Neural progenitor cell (in vitro differentiated cells): ENCODE data around the gene ESYT3. TPM values are rescaled to one million over a fixed set of nuclear protein-coding genes. Genes with fewer than 3 reads are reported as not detected.

ENCODE experiments used
- DNase-seq: peaks from one replicate; pipeline ENCODE4 v3.0.0-alpha.2; 2016; ENCODE audit warnings: low spot score
- H2AFZ ChIP-seq: fragments of 200-600 bp; sonication (generic); replicated peaks from 2 replicates; pipeline ENCODE4 v1.6.1; 2016; ENCODE audit warnings: antibody characterized with exemption
- H3F3A ChIP-seq: fragments of 200-600 bp; sonication (generic); 2 replicates; pipeline ENCODE4 v1.6.1; 2016; ENCODE audit warnings: antibody characterized with exemption, low read depth
- H3K27ac ChIP-seq: fragments of 200-600 bp; sonication (generic); 2 replicates; pipeline ENCODE4 v1.5.1; 2016; ENCODE audit warnings: mild to moderate bottlenecking
- H3K27me3 ChIP-seq: fragments of 200-600 bp; sonication (generic); 2 replicates; pipeline ENCODE4 v1.6.1; 2016; ENCODE audit warnings: mild to moderate bottlenecking, moderate library complexity
- H3K36me3 ChIP-seq: fragments of 200-600 bp; sonication (generic); 2 replicates; pipeline ENCODE4 v1.5.1; 2016
- H3K4me1 ChIP-seq: fragments of 200-600 bp; sonication (generic); 2 replicates; pipeline ENCODE4 v1.6.1; 2016; ENCODE audit warnings: mixed run types
- H3K4me2 ChIP-seq: fragments of 200-600 bp; sonication (generic); 2 replicates; pipeline ENCODE4 v1.6.1; 2016
- H3K4me3 ChIP-seq: fragments of 200-600 bp; sonication (generic); 2 replicates; pipeline ENCODE4 v1.5.1; 2016
- H3K79me2 ChIP-seq: fragments of 200-600 bp; sonication (generic); 2 replicates; pipeline ENCODE4 v1.6.1; 2016; ENCODE audit warnings: low read depth
- H3K9ac ChIP-seq: fragments of 200-600 bp; sonication (generic); 2 replicates; pipeline ENCODE4 v1.6.1; 2016
- H3K9me3 ChIP-seq: fragments of 200-600 bp; sonication (generic); 2 replicates; pipeline ENCODE4 v1.5.1; 2016; ENCODE audit warnings: low read depth
- H4K20me1 ChIP-seq: fragments of 200-600 bp; sonication (generic); 2 replicates; pipeline ENCODE4 v1.6.1; 2016; ENCODE audit warnings: low read depth
- H3K27ac Mint-ChIP-seq: 3 replicates; pipeline ENCODE4 v1.8.0; 2021; ENCODE audit warnings: mixed read lengths
- H3K27me3 Mint-ChIP-seq: 2 replicates; pipeline ENCODE4 v1.8.0; 2022; ENCODE audit warnings: low read depth, mild to moderate bottlenecking, inconsistent platforms, moderate library complexity, mixed read lengths; ENCODE audit not compliant: insufficient read depth
- H3K36me3 Mint-ChIP-seq: 3 replicates; pipeline ENCODE4 v1.8.0; 2021; ENCODE audit warnings: mixed read lengths
- H3K4me1 Mint-ChIP-seq: 3 replicates; pipeline ENCODE4 v1.8.0; 2021; ENCODE audit warnings: mixed read lengths
- H3K4me3 Mint-ChIP-seq: 3 replicates; pipeline ENCODE4 v1.8.0; 2021; ENCODE audit warnings: mild to moderate bottlenecking, moderate library complexity, mixed read lengths
- H3K9me3 Mint-ChIP-seq: 3 replicates; pipeline ENCODE4 v1.8.0; 2020; ENCODE audit warnings: mixed read lengths
- EZH2 ChIP-seq: fragments of 200-600 bp; sonication (generic); IDR thresholded peaks from 2 replicates; pipeline ENCODE4 v1.6.1; 2017; ENCODE audit warnings: antibody characterized with exemption, mild to moderate bottlenecking, moderate library complexity
- EZH2phosphoT487 ChIP-seq: fragments of 200-600 bp; sonication (generic); IDR thresholded peaks from 2 replicates; pipeline ENCODE4 v1.6.1; 2017; ENCODE audit warnings: antibody characterized with exemption
- total RNA-seq: library from RNA; depleted of rRNA; stranded (reverse); fragments of >200 nt; gene quantifications from 2 replicates; pipeline ENCODE4 v1.2.3, GENCODE V29; 2015; ENCODE audit warnings: low replicate concordance
- TF ChIP-seq, protein P1 (sequence below): fragments of 200-600 bp; sonication (generic); IDR thresholded peaks from 2 replicates; pipeline ENCODE4 v1.5.1; 2017; ENCODE audit warnings: antibody characterized with exemption, mild to moderate bottlenecking

Gene ESYT3
- total RNA-seq, 1 donor from 2014 or later: 1.4 TPM

DNA sequence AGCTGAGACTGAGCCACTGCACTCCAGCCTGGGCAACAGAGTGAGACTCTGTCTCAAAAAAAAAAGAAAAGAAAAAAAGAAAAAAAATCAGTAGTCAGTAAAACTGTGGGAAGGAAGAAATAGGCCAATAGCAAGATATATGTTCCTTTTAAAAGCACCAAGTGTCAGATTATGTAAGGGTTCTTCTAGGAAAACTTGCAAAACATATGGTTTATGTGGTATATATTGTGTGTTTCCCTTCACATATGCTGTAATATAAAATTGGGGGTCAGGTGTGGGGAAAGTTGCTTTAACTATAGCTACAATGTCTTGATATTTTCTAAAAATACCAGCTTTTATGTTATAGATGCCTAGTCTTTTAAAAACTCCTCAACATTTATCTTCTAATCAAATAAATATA, 64.6 kb downstream of the ESYT3 start:
- Histone ChIP-seq H3K9me3 (no peaks in the 10 kb centered on the region), H3K4me1 (no peaks in the 10 kb centered on the region), H4K20me1 (no peaks in the 10 kb centered on the region), H3K79me2 (no peaks in the 10 kb centered on the region), H3K9ac (no peak overlapping the region), H3K4me2 (no peak overlapping the region), H3F3A (no peaks in the 10 kb centered on the region), H3K36me3 (no peaks in the 10 kb centered on the region), H3K27me3 (no peaks in the 10 kb centered on the region), H2AFZ (no peak overlapping the region), H3K4me3 (no peak overlapping the region), H3K27ac (no peak overlapping the region)
- H3K27ac Mint-ChIP-seq: no peak overlapping the region
- no peaks in the 10 kb centered on the region for H3K4me1 Mint-ChIP-seq
- H3K27me3 Mint-ChIP-seq: peaks cover 2% of the 10 kb centered on the region
- H3K36me3 Mint-ChIP-seq: no peaks in the 10 kb centered on the region
- H3K9me3 Mint-ChIP-seq: no peaks in the 10 kb centered on the region
- TF ChIP-seq, protein P1, sequence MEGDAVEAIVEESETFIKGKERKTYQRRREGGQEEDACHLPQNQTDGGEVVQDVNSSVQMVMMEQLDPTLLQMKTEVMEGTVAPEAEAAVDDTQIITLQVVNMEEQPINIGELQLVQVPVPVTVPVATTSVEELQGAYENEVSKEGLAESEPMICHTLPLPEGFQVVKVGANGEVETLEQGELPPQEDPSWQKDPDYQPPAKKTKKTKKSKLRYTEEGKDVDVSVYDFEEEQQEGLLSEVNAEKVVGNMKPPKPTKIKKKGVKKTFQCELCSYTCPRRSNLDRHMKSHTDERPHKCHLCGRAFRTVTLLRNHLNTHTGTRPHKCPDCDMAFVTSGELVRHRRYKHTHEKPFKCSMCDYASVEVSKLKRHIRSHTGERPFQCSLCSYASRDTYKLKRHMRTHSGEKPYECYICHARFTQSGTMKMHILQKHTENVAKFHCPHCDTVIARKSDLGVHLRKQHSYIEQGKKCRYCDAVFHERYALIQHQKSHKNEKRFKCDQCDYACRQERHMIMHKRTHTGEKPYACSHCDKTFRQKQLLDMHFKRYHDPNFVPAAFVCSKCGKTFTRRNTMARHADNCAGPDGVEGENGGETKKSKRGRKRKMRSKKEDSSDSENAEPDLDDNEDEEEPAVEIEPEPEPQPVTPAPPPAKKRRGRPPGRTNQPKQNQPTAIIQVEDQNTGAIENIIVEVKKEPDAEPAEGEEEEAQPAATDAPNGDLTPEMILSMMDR: no peak
- TF ChIP-seq EZH2phosphoT487: no peak
- no peak for TF ChIP-seq EZH2
- no peak overlapping the region for H3K4me3 Mint-ChIP-seq
- DNase-seq: no peak

DNA sequence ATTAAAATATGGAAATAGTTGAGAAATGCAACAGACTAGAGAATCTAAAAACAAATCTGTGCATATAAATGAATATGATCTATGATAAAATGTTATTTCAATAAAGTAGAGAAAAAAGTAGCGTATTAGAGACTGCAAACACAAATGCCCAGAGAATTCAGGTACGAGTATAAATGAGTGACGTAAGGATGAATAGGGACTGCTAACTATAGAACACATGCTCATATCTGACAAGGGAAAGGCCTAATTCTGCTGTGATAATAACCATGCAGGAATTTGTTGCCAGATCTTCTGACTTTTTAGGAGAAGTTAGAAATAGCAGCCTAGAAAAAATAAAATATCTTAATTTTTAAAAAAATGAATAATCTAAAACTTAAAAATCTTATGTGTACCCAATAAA, 73.1 kb downstream of the ESYT3 start:
- Histone ChIP-seq H3K4me1 (no peaks in the 10 kb centered on the region), H3K27ac (no peak overlapping the region), H3F3A (no peaks in the 10 kb centered on the region), H3K9me3 (no peaks in the 10 kb centered on the region), H2AFZ (no peak overlapping the region), H4K20me1 (no peaks in the 10 kb centered on the region), H3K79me2 (no peaks in the 10 kb centered on the region), H3K4me3 (no peak overlapping the region), H3K27me3 (no peaks in the 10 kb centered on the region), H3K4me2 (no peak overlapping the region), H3K36me3 (no peaks in the 10 kb centered on the region), H3K9ac (no peak overlapping the region)
- Mint-ChIP-seq H3K9me3 (no peaks in the 10 kb centered on the region), H3K4me3 (no peak overlapping the region), H3K36me3 (no peaks in the 10 kb centered on the region), H3K4me1 (no peaks in the 10 kb centered on the region), H3K27me3 (no peaks in the 10 kb centered on the region), H3K27ac (no peak overlapping the region)
- no peak for DNase-seq
- TF ChIP-seq, protein P1: no peak
- no peak for TF ChIP-seq EZH2phosphoT487
- no peak for TF ChIP-seq EZH2

DNA sequence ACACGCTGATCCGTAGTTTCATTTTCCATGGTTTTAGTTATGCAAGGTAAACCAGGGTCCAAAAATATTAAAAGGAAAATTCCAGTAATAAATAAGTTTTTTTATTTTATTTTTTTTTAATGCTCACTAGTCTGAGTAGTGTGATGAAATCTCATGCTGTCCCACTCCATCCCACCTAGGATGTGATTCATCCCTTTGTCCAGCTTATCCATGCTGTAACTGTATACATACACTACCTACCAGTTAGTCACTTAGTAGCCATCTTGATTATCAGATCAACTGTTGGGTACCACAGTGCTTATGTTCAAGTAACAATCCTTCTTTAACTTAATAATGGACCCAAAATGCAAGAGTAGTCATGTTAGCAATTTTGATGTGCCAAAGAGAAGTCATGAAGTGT, 75.2 kb downstream of the ESYT3 start:
- H3K27me3 ChIP-seq: no peaks in the 10 kb centered on the region
- no peaks in the 10 kb centered on the region for H3K9me3 ChIP-seq
- no peak overlapping the region for H2AFZ ChIP-seq
- no peaks in the 10 kb centered on the region for H4K20me1 ChIP-seq
- H3K27ac Mint-ChIP-seq: no peak overlapping the region
- TF ChIP-seq EZH2 (no peak), EZH2phosphoT487 (no peak)
- H3K27ac ChIP-seq: no peak overlapping the region
- no peaks in the 10 kb centered on the region for H3K36me3 ChIP-seq
- no peaks in the 10 kb centered on the region for H3K36me3 Mint-ChIP-seq
- H3K9ac ChIP-seq: no peak overlapping the region
- H3K4me3 ChIP-seq: no peak overlapping the region
- H3K4me1 Mint-ChIP-seq: no peaks in the 10 kb centered on the region
- no peaks in the 10 kb centered on the region for H3K79me2 ChIP-seq
- no peak for DNase-seq
- no peak overlapping the region for H3K4me2 ChIP-seq
- H3K4me1 ChIP-seq: no peaks in the 10 kb centered on the region
- H3K27me3 Mint-ChIP-seq: no peaks in the 10 kb centered on the region
- no peak overlapping the region for H3K4me3 Mint-ChIP-seq
- H3K9me3 Mint-ChIP-seq: no peaks in the 10 kb centered on the region
- no peaks in the 10 kb centered on the region for H3F3A ChIP-seq

DNA sequence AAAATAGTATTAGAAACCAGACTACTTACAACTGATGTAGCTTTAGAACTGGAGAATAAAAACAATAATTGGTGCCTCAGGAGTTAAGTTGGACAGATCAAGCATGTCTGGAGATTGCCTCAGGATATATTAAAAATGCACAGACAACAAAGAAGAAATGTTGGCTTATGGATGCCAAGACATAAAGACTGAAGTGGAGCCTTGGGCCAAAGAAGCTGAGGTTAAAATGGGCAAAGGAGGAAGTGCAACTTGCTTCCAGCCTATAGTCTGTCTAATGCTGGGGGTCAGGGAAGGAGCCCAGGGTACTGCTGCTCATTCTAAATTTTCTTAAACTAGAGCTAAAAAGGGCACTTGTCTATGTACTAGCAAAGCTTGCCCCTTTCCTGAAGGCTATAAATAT, 77.5 kb downstream of the ESYT3 start:
- Mint-ChIP-seq H3K27me3 (no peaks in the 10 kb centered on the region), H3K4me3 (no peak overlapping the region), H3K9me3 (no peaks in the 10 kb centered on the region), H3K4me1 (no peaks in the 10 kb centered on the region), H3K36me3 (peaks cover 9% of the 10 kb centered on the region), H3K27ac (no peak overlapping the region)
- no peaks in the 10 kb centered on the region for H3K4me1 ChIP-seq
- no peaks in the 10 kb centered on the region for H3F3A ChIP-seq
- H3K27me3 ChIP-seq: no peaks in the 10 kb centered on the region
- no peaks in the 10 kb centered on the region for H4K20me1 ChIP-seq
- H2AFZ ChIP-seq: no peak overlapping the region
- peaks cover under 1% of the 10 kb centered on the region for H3K9me3 ChIP-seq
- H3K79me2 ChIP-seq: no peaks in the 10 kb centered on the region
- H3K4me2 ChIP-seq: no peak overlapping the region
- TF ChIP-seq EZH2 (no peak), EZH2phosphoT487 (no peak)
- TF ChIP-seq, protein P1: no peak
- no peak overlapping the region for H3K27ac ChIP-seq
- no peak for DNase-seq
- H3K9ac ChIP-seq: no peak overlapping the region
- H3K4me3 ChIP-seq: no peak overlapping the region
- H3K36me3 ChIP-seq: no peaks in the 10 kb centered on the region
